Epithelial cell of esophagus (primary cell): ENCODE results near the gene GLIS2.

Source experiments
- DNase-seq: peaks from one replicate; pipeline ENCODE4 v3.0.0; 2010; ENCODE audit warnings: low read depth
- H3K4me3 ChIP-seq: 2 replicates; pipeline ENCODE4 v1.5.1; 2011; ENCODE audit warnings: mild to moderate bottlenecking, low read length, control low read depth
- TF ChIP-seq, protein P1 (sequence below): IDR thresholded peaks from 2 replicates; pipeline ENCODE4 v1.5.1; 2011; ENCODE audit warnings: low read depth, mild to moderate bottlenecking, low read length, control low read depth, inconsistent platforms; ENCODE audit not compliant: insufficient read depth; ENCODE audit errors: missing control alignments

Gene GLIS2

DNA sequence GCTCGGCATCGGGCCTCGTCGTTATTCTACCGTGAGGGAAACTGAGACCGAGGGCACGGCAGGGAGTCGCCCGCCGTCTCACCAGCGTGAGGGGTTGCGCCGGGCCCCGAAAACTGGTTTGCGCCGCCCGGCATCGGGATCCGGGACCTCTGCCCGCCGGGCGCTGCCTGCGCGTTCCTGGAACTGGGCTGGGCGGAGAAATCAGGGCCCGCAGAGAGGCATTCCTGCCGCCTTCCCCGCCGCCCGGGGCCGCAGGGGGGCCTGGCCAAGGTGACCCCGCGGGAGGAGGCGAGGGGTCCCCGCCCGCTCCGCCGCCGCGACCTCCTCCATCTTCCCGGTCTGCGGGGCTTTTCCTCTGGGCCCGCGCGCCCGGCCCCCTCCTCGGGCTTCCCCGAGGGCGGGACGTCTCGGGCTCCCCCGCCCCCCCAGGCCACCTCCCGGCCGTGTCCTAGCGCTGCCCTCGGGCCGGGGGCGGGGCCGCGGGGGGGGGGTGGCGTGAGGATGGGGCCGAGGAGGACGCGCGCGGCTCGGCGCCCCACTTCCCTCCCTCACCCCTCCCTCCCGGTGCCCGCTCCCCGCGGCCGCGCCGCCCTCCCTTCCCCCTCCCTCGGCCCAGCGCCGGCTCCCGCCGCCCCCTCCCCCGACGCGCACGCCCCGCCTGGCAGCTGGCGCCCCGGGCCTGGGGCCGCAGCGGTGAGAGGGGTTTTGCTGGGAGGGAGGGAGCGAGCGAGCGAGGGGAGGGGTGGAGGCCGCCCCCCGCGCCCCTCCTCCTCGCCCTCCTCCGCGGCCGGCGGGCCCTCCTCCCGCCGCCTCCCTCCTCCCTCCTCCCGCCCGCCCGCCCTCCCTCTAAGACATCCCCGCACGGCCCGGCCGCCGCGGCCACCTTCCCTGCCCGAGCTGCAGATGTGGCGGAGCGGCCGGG is at the start of gene GLIS2:
Gene GLIS2 (plus strand): TSS at position 882 of the 922 bp plus-strand sequence. CDS start 16,214 bp downstream, outside the sequence.
- TF ChIP-seq, protein P1, sequence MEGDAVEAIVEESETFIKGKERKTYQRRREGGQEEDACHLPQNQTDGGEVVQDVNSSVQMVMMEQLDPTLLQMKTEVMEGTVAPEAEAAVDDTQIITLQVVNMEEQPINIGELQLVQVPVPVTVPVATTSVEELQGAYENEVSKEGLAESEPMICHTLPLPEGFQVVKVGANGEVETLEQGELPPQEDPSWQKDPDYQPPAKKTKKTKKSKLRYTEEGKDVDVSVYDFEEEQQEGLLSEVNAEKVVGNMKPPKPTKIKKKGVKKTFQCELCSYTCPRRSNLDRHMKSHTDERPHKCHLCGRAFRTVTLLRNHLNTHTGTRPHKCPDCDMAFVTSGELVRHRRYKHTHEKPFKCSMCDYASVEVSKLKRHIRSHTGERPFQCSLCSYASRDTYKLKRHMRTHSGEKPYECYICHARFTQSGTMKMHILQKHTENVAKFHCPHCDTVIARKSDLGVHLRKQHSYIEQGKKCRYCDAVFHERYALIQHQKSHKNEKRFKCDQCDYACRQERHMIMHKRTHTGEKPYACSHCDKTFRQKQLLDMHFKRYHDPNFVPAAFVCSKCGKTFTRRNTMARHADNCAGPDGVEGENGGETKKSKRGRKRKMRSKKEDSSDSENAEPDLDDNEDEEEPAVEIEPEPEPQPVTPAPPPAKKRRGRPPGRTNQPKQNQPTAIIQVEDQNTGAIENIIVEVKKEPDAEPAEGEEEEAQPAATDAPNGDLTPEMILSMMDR, result no peak
- H3K4me3 ChIP-seq, result peak within 1 kb of the TSS; percentile 50
- peak; percentile 49 for DNase-seq

DNA sequence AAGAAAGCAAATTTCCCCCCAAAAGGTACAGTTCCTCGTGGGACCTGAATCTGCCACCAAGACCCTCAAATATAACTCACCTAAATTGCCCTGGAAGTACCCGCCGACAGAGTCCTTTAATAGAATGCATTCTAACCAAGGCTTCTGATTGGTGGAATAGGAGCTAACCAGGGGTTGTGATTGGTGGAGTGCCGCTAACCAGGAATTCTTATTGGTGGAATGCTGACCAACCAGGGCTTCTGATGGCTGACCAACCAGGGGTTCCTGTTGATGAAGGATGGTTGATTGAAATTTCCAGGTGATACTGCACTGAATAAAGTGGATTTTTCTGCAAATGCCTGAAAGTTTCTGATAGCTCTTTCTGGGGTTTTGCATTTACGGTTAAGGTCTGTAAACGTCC is 49.5 kb upstream of the GLIS2 start:
- H3K4me3 ChIP-seq, result no peak overlapping the region
- TF ChIP-seq, protein P1, result no peak
- peak; percentile 38 for DNase-seq

DNA sequence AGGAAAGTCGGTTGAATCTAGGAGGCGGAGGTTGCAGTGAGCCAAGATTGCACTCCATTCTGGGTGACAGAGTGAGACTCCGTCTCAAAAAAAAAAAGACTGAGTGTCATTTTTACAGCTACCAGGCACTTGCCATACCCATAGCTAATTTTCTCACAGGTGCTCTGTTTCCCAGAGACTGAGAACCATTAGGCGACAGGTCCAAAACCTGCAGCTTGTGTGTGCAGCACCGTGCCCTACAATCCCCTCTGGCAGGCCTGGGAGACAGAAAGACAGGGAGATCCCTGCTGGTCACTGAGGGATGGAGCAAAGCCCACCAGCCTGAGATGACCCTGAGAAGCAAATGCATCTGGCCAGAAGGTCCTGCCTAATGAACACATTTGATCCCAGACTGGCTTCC is 45.8 kb upstream of the GLIS2 start:
- no peak for DNase-seq
- no peak overlapping the region for H3K4me3 ChIP-seq
- TF ChIP-seq, protein P1, result no peak

DNA sequence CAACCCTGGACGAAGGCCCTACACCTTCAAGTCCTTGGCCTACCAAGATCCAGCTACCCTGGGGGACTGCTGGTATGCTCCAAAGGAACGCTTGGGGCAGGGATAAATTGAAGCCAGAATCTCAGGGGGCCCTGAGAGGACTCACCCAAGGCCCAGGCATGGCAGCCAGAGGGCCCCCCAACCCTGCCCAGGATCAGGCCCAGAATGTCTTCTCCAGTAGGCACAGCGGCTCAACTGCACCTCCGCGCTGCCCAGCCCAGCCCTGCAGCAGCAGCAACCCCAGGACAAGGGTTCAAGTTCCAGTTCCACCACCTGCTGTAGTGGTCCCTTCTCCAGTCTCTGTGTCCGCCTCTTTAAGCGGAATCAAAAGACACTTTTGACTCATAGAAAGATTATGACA is 45.3 kb upstream of the GLIS2 start:
- TF ChIP-seq, protein P1, result no peak
- no peak for DNase-seq
- peak overlapping the region; percentile 81 for H3K4me3 ChIP-seq

DNA sequence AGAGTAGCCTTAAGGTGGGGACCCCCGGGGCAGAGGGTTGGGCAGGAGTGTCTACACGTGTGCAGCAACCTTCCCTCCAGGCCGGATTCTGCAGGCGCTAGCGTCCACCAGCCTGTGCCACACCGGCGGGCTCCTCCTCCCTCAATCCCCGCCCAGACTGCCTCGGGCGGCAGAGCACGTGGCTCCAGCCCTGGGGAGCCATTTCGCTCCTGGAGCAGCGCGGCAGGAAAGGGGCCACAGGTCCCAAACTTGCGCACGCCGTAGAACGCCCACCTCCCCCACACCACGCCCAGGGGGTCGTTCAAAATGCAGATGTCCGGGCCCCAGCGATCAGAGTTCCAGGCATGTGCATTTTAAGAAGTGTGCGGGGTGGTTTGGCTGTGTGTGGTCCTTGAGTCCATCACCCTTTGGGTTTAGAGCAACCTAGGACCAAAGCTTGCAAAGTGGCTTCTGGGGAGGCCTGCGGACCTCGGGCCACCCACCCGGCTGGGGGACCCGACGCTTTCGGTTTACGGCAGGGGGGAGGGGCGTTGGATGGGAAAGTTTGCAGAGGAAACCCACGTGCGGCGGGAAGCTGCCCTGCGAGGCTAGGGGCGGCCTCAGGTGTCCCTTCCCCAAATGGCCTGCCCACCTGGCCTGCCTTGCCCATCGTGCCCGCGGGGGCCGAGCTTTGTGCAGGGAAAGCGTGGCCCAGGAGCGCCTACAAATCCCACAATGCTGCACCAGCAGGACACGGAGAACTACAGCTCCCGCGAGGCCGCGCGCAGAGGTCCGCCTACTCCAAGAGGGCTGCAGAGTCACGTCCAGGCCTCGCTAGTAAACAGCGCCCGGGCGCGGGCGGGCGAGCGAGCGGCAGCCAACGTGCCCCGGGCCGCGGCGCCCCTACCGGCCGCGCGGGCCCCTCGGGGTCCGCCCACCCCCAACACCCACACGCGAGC is 44.4 kb upstream of the GLIS2 start:
- TF ChIP-seq, protein P1, result no peak
- peak; percentile 96 for DNase-seq
- peak overlapping the region; percentile 81 for H3K4me3 ChIP-seq

DNA sequence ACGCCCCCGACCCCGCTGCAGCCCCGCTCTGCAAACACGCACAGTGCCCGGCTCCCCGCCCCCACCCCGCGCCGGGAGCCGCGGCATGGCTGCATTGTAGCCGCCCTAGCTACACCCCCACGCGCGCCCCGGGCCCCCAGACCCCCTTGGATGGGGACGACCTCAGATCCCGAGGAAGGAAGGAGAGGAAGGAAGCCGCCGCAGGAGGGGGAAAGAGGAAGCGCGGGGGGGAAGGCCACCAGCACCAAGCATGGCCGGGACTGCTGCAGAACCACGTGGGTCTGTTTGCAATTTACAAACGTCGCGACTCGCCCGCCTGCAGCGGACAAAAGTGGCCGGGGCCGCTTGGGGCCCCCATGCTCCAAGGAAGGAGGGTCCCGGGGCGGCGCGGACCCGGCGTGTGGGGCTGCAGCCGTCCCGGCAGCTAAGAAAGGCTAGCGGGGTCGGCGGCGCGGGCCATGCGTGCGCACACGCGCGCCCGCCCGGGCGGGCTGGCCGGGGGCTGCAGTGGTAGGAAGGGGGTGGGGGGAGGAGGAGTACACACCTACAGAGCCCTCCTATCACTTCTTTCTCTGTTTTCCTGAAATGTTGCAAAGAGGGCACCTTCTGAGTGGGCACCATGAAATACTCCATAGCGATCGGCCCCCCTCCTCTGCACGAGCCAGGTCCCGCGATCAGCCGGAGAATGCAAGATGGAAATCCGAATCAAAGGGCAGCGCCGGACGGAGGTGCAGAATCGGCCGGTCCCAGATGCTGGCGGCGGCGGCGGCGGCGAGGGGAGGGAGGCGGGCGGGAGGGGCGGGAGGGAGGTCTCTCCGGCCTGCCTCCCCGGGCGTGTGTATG is 43.5 kb upstream of the GLIS2 start:
- peak; percentile 47 for DNase-seq
- TF ChIP-seq, protein P1, result no peak
- peak overlapping the region; percentile 81 for H3K4me3 ChIP-seq
